HCT116 (cell line): ENCODE data around the gene DUOXA1. TPM values are rescaled to one million over a fixed set of nuclear protein-coding genes. Genes with fewer than 3 reads are reported as not detected.
"Not testable (repeated sequence)": the region's sequence is repeated elsewhere in the genome, so short reads cannot be mapped to it uniquely, and the experiment has no call there.

ENCODE experiments used
- ATAC-seq: fragments of 200-7000 bp; cut with Tn5 transposase; 2 replicates; pipeline ENCODE4 v1.9.1; 2020; ENCODE audit warnings: mild to moderate bottlenecking, moderate library complexity
- BruUV-seq: library from RNA; stranded (reverse); fragments of 400-500 nt; replicated peaks from 2 replicates; lab custom pipeline; 2021; lab: Mats Ljungman, UMichigan
- CTCF ChIA-PET: fragments of 300-600 bp; sonication (Branson Sonifier 250); formaldehyde crosslinking; loops from one replicate; lab custom pipeline; 2021; ENCODE audit warnings: antibody characterized with exemption; lab: Charles Lee
- POLR2A ChIA-PET: fragments of 300-600, 350-600 bp; sonication (Branson Sonifier 250); formaldehyde crosslinking; loops from one replicate; lab custom pipeline; 2021; ENCODE audit warnings: antibody characterized with exemption; lab: Charles Lee
- RAD21 ChIA-PET, 2 experiments: fragments of 300-600 bp; sonication (Branson Sonifier 250); formaldehyde crosslinking; loops; one replicate each; lab custom pipeline; 2023; ENCODE audit warnings: low total read pairs in 2 of 2; ENCODE audit not compliant: uncharacterized antibody in 2 of 2, unreplicated experiment in 2 of 2, low non-redundant PET in 1 of 2; lab: Charles Lee
- DNase-seq: peaks from one replicate; pipeline ENCODE4 v3.0.0-alpha.2; 2010; ENCODE audit warnings: low read depth, low spot score
- H2AFZ ChIP-seq: fragments of 200-600 bp; shearing (Covaris generic), sonication (generic); 2 replicates; pipeline ENCODE4 v1.6.1; 2017; ENCODE audit warnings: low read depth, mixed run types, mixed read lengths, antibody characterized with exemption, low read length; ENCODE audit not compliant: poor library complexity, severe bottlenecking
- H3K27ac ChIP-seq: 2 replicates; pipeline ENCODE4 v1.5.1; 2012; ENCODE audit warnings: low read depth, low read length
- H3K27me3 ChIP-seq: fragments of 200-600 bp; sonication (generic); 2 replicates; pipeline ENCODE4 v1.6.1; 2016; ENCODE audit warnings: mixed run types, low read length, mixed read lengths; ENCODE audit not compliant: insufficient read depth
- H3K36me3 ChIP-seq, 2 experiments: fragments of 200-500 bp in 1 of 2; fragments of 200-600 bp in 1 of 2; sonication (Bioruptor generic) in 1 of 2; sonication (generic) in 1 of 2; 2 replicates each; pipeline versions ENCODE4 v1.5.1 to v1.6.1; 2014 to 2016; ENCODE audit warnings: low read length in 2 of 2, inconsistent platforms in 1 of 2, mixed read lengths in 1 of 2, mixed run types in 1 of 2; ENCODE audit not compliant: insufficient read depth in 2 of 2, control insufficient read depth in 1 of 2
- H3K4me1 ChIP-seq, 2 experiments: fragments of 200-600 bp in 1 of 2; sonication (generic) in 1 of 2; 2 replicates each; pipeline versions ENCODE4 v1.5.1 to v1.6.1; 2012 to 2017; ENCODE audit warnings: low read length in 2 of 2, inconsistent platforms in 1 of 2, mild to moderate bottlenecking in 1 of 2, mixed read lengths in 1 of 2, mixed run types in 1 of 2, moderate library complexity in 1 of 2; ENCODE audit not compliant: insufficient read depth in 2 of 2, control insufficient read depth in 1 of 2
- H3K4me2 ChIP-seq: fragments of 200-600 bp; sonication (generic); 2 replicates; pipeline ENCODE4 v1.6.1; 2017; ENCODE audit warnings: mixed run types, low read length, mixed read lengths
- H3K4me3 ChIP-seq, 2 experiments: fragments of 200-600 bp in 1 of 2; sonication (generic) in 1 of 2; replicated peaks in 1 of 2; 2 replicates each; pipeline ENCODE4 v1.5.1; 2011 to 2016; ENCODE audit warnings: low read length in 2 of 2, control low read depth in 1 of 2, low read depth in 1 of 2, mild to moderate bottlenecking in 1 of 2, mixed read lengths in 1 of 2, mixed run types in 1 of 2
- H3K79me2 ChIP-seq: fragments of 200-600 bp; sonication (generic); 2 replicates; pipeline ENCODE4 v1.6.1; 2017; ENCODE audit warnings: mild to moderate bottlenecking, mixed run types, low read length, moderate library complexity, mixed read lengths; ENCODE audit not compliant: insufficient read depth
- H3K9ac ChIP-seq: fragments of 200-600 bp; sonication (generic); 2 replicates; pipeline ENCODE4 v1.6.1; 2016; ENCODE audit warnings: low read length, mixed read lengths
- H3K9me2 ChIP-seq: fragments of 200-600 bp; sonication (generic), shearing (Covaris generic); 2 replicates; pipeline ENCODE4 v1.6.1; 2017; ENCODE audit warnings: mixed run types, mild to moderate bottlenecking, moderate library complexity; ENCODE audit not compliant: insufficient read depth
- H3K9me3 ChIP-seq, 2 experiments: fragments of 200-500 bp in 1 of 2; fragments of 200-600 bp in 1 of 2; sonication (Bioruptor generic) in 1 of 2; sonication (generic) in 1 of 2; 2 replicates each; pipeline ENCODE4 v1.6.1; 2014 to 2017; ENCODE audit warnings: low read length in 2 of 2, mixed read lengths in 2 of 2, inconsistent platforms in 1 of 2, low read depth in 1 of 2, mild to moderate bottlenecking in 1 of 2, mixed run types in 1 of 2, moderate library complexity in 1 of 2; ENCODE audit not compliant: control insufficient read depth in 1 of 2, insufficient read depth in 1 of 2
- H4K20me1 ChIP-seq: fragments of 200-600 bp; sonication (generic), shearing (Covaris generic); 2 replicates; pipeline ENCODE4 v1.6.1; 2017; ENCODE audit warnings: mixed run types, mild to moderate bottlenecking, moderate library complexity; ENCODE audit not compliant: insufficient read depth
- ATF3 ChIP-seq: IDR thresholded peaks from 2 replicates; pipeline ENCODE4 v1.6.1; 2012
- EZH2phosphoT487 ChIP-seq: fragments of 200-600 bp; IDR thresholded peaks from 2 replicates; pipeline ENCODE4 v1.6.1; 2018; ENCODE audit warnings: antibody characterized with exemption, borderline replicate concordance
- FOSL1 ChIP-seq: IDR thresholded peaks from 2 replicates; pipeline ENCODE4 v1.6.1; 2012; ENCODE audit warnings: low read depth
- JUND ChIP-seq: IDR thresholded peaks from 2 replicates; pipeline ENCODE4 v1.6.1; 2012
- POLR2AphosphoS5 ChIP-seq: IDR thresholded peaks from 2 replicates; pipeline ENCODE4 v1.6.1; 2011; ENCODE audit warnings: mild to moderate bottlenecking, low read depth, low read length, moderate library complexity
- ZBTB33 ChIP-seq: IDR thresholded peaks from 2 replicates; pipeline ENCODE4 v1.6.1; 2011; ENCODE audit warnings: mild to moderate bottlenecking, low read length, moderate library complexity; ENCODE audit not compliant: insufficient replicate concordance; ENCODE audit errors: extremely low read depth
- intact Hi-C: fragments of 100-400 bp; cut with micrococcal nuclease; formaldehyde crosslinking; loops from 2 replicates; pipeline ENCODE4 v1.10.0; 2022
- total RNA-seq: library from RNA; stranded (reverse); gene quantifications from one replicate; pipeline ENCODE4 v1.2.1, GENCODE V29; 2021; ENCODE audit not compliant: unreplicated experiment
- TF ChIP-seq, protein P1 (sequence below): IDR thresholded peaks from 2 replicates; pipeline ENCODE4 v1.6.1; 2012; ENCODE audit warnings: low read depth

DUOXA1 gene
- total RNA-seq, 1 experiment from 2014 or later = 2.3 TPM

- TF ChIP-seq, protein P1, sequence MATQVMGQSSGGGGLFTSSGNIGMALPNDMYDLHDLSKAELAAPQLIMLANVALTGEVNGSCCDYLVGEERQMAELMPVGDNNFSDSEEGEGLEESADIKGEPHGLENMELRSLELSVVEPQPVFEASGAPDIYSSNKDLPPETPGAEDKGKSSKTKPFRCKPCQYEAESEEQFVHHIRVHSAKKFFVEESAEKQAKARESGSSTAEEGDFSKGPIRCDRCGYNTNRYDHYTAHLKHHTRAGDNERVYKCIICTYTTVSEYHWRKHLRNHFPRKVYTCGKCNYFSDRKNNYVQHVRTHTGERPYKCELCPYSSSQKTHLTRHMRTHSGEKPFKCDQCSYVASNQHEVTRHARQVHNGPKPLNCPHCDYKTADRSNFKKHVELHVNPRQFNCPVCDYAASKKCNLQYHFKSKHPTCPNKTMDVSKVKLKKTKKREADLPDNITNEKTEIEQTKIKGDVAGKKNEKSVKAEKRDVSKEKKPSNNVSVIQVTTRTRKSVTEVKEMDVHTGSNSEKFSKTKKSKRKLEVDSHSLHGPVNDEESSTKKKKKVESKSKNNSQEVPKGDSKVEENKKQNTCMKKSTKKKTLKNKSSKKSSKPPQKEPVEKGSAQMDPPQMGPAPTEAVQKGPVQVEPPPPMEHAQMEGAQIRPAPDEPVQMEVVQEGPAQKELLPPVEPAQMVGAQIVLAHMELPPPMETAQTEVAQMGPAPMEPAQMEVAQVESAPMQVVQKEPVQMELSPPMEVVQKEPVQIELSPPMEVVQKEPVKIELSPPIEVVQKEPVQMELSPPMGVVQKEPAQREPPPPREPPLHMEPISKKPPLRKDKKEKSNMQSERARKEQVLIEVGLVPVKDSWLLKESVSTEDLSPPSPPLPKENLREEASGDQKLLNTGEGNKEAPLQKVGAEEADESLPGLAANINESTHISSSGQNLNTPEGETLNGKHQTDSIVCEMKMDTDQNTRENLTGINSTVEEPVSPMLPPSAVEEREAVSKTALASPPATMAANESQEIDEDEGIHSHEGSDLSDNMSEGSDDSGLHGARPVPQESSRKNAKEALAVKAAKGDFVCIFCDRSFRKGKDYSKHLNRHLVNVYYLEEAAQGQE = no peak
- no peak for TF ChIP-seq FOSL1
- TF ChIP-seq JUND = no peak
- no peak for TF ChIP-seq ZBTB33
- no peak for TF ChIP-seq POLR2AphosphoS5
- TF ChIP-seq ATF3 = no peak
- no peak for TF ChIP-seq EZH2phosphoT487
Measured at GRCh38 chr15:45083223-45083622, 46.5 kb downstream of the DUOXA1 start (continued).

- H3K9ac ChIP-seq, H3K79me2 ChIP-seq, DNase-seq, H3K4me3 ChIP-seq, H3K36me3 ChIP-seq, H3K9me2 ChIP-seq, H3K4me2 ChIP-seq, H4K20me1 ChIP-seq, H3K27me3 ChIP-seq, CTCF ChIA-PET, H3K4me1 ChIP-seq, H2AFZ ChIP-seq, ATAC-seq, BruUV-seq, H3K9me3 ChIP-seq, RAD21 ChIA-PET, intact Hi-C loops, H3K27ac ChIP-seq, POLR2A ChIA-PET: not testable (repeated sequence)
Measured at GRCh38 chr15:45082412-45082811, 47.3 kb downstream of the DUOXA1 start.

GRCh38 chr15:45080593-45080992, 49.1 kb downstream of the DUOXA1 start:
- H3K4me1 ChIP-seq, H3K9ac ChIP-seq, BruUV-seq, H3K9me3 ChIP-seq, H4K20me1 ChIP-seq, H3K4me2 ChIP-seq, CTCF ChIA-PET, H3K4me3 ChIP-seq, ATAC-seq, H3K27ac ChIP-seq, H3K79me2 ChIP-seq, H2AFZ ChIP-seq, RAD21 ChIA-PET, H3K36me3 ChIP-seq, H3K9me2 ChIP-seq, POLR2A ChIA-PET, H3K27me3 ChIP-seq, DNase-seq, intact Hi-C loops: not testable (repeated sequence)
